Endothelial cell of umbilical vein (primary cell): ENCODE measurements around the gene CCDC61. TPM values are rescaled to one million over a fixed set of nuclear protein-coding genes. Genes with fewer than 3 reads are reported as not detected.

Source experiments
- BruUV-seq: library from RNA; stranded (reverse); fragments of 400-500 nt; replicated peaks from 2 replicates; lab custom pipeline; 2021; lab: Mats Ljungman, UMichigan
- CTCF ChIA-PET: fragments of 300-600, 350-600 bp; sonication (Branson Sonifier 250); formaldehyde crosslinking; loops from one replicate; lab custom pipeline; 2021; ENCODE audit warnings: antibody characterized with exemption, inconsistent platforms; lab: Charles Lee
- POLR2A ChIA-PET: fragments of 300-600, 350-600 bp; sonication (Branson Sonifier 250); formaldehyde crosslinking; loops from one replicate; lab custom pipeline; 2021; ENCODE audit warnings: antibody characterized with exemption, inconsistent platforms; lab: Charles Lee
- DNase-seq: peaks from one replicate; pipeline ENCODE4 v3.0.0-alpha.2; 2011; ENCODE audit warnings: low read depth, low spot score
- FAIRE-seq: peaks from 2 replicates; lab custom pipeline; 2011; peaks lifted over from hg19 to GRCh38; lab: Jason Lieb, UNC
- H2AFZ ChIP-seq: 2 replicates; pipeline ENCODE4 v1.6.0; 2012; ENCODE audit warnings: low read depth, low read length, control low read depth, inconsistent platforms
- H3K27ac ChIP-seq: 2 replicates; pipeline ENCODE4 v1.5.1; 2011; ENCODE audit warnings: low read depth, mild to moderate bottlenecking, control low read depth, low read length, moderate library complexity; ENCODE audit not compliant: insufficient read depth
- H3K27me3 ChIP-seq, 2 experiments: 2 replicates each; pipeline versions ENCODE4 v1.6.0 to v1.6.1; 2011; ENCODE audit warnings: low read length in 2 of 2, mixed read lengths in 1 of 2; ENCODE audit not compliant: control insufficient read depth in 2 of 2, insufficient read depth in 2 of 2
- H3K36me3 ChIP-seq, 2 experiments: 2 replicates in 1 of 2; 3 replicates in 1 of 2; pipeline ENCODE4 v1.5.1; 2011; ENCODE audit warnings: low read length in 2 of 2, mild to moderate bottlenecking in 1 of 2, moderate library complexity in 1 of 2; ENCODE audit not compliant: control insufficient read depth in 2 of 2, insufficient read depth in 2 of 2; ENCODE audit errors: extremely low read depth in 1 of 2
- H3K4me1 ChIP-seq: 3 replicates; pipeline ENCODE4 v1.5.1; 2011; ENCODE audit warnings: mild to moderate bottlenecking, low read length; ENCODE audit not compliant: control insufficient read depth, insufficient read depth; ENCODE audit errors: extremely low read depth
- H3K4me2 ChIP-seq: 2 replicates; pipeline ENCODE4 v1.6.1; 2011; ENCODE audit warnings: low read length, control low read depth, mixed read lengths; ENCODE audit not compliant: insufficient read depth
- H3K4me3 ChIP-seq, 3 experiments: fragments of 200-600 bp in 1 of 3; sonication (generic), shearing (Covaris generic) in 1 of 3; replicated peaks in 1 of 3; 2 replicates each; pipeline ENCODE4 v1.5.1; 2011 to 2016; ENCODE audit warnings: control low read depth in 3 of 3, low read length in 3 of 3, mild to moderate bottlenecking in 2 of 3, inconsistent platforms in 1 of 3, low read depth in 1 of 3, moderate library complexity in 1 of 3; ENCODE audit not compliant: insufficient read depth in 1 of 3
- H3K79me2 ChIP-seq: 2 replicates; pipeline ENCODE4 v1.6.0; 2012; ENCODE audit warnings: low read length, inconsistent platforms; ENCODE audit not compliant: control insufficient read depth, insufficient read depth
- H3K9ac ChIP-seq: replicated peaks from 2 replicates; pipeline ENCODE3; 2011; ENCODE audit warnings: low read length, control low read depth; ENCODE audit not compliant: insufficient read depth; ENCODE audit errors: extremely low read depth
- H3K9me1 ChIP-seq: replicated peaks from 3 replicates; pipeline ENCODE4 v1.6.0; 2011; ENCODE audit warnings: mild to moderate bottlenecking, low read length; ENCODE audit not compliant: control insufficient read depth, insufficient read depth; ENCODE audit errors: extremely low read depth
- H3K9me3 ChIP-seq: replicated peaks from 2 replicates; pipeline ENCODE4 v1.5.1; 2012; ENCODE audit warnings: low read length, inconsistent platforms; ENCODE audit not compliant: control insufficient read depth, insufficient read depth
- H4K20me1 ChIP-seq: replicated peaks from 2 replicates; pipeline ENCODE3; 2011; ENCODE audit warnings: mild to moderate bottlenecking, low read length; ENCODE audit not compliant: control insufficient read depth, insufficient read depth; ENCODE audit errors: extremely low read depth
- CTCF ChIP-seq, 2 donors: IDR thresholded peaks; 1 replicate in 1 of 2; 2 replicates in 1 of 2; pipeline ENCODE4 v1.5.1; 2011; ENCODE audit warnings: low read length in 2 of 2, mild to moderate bottlenecking in 2 of 2, moderate library complexity in 2 of 2, control low read depth in 1 of 2, inconsistent platforms in 1 of 2, low read depth in 1 of 2; ENCODE audit not compliant: insufficient read depth in 1 of 2; ENCODE audit errors: extremely low read depth in 1 of 2
- EZH2 ChIP-seq: IDR thresholded peaks from 2 replicates; pipeline ENCODE4 v1.6.1; 2012; ENCODE audit warnings: borderline replicate concordance, low read depth, mild to moderate bottlenecking, moderate library complexity, low read length, inconsistent platforms; ENCODE audit not compliant: severe bottlenecking
- FOS ChIP-seq: IDR thresholded peaks from 2 replicates; pipeline ENCODE4 v1.6.1; 2011; ENCODE audit warnings: mild to moderate bottlenecking, low read length, moderate library complexity, borderline replicate concordance; ENCODE audit not compliant: insufficient read depth
- GATA2 ChIP-seq: IDR thresholded peaks from 2 replicates; pipeline ENCODE4 v1.7.0; 2011; ENCODE audit warnings: low read depth, mild to moderate bottlenecking, moderate library complexity, mixed read lengths, low read length; ENCODE audit not compliant: insufficient read length, insufficient read depth
- JUN ChIP-seq: IDR thresholded peaks from 2 replicates; pipeline ENCODE4 v1.6.1; 2011; ENCODE audit warnings: borderline replicate concordance, low read depth; ENCODE audit not compliant: insufficient read length, insufficient read depth
- POLR2AphosphoS5 ChIP-seq: IDR thresholded peaks from 2 replicates; pipeline ENCODE4 v1.6.1; 2012; ENCODE audit warnings: low read depth, mild to moderate bottlenecking, control low read depth, low read length, moderate library complexity; ENCODE audit not compliant: insufficient read depth
- dilution Hi-C: fragments of 300-500 bp; cut with MboI; formaldehyde crosslinking; loops from one replicate; pipeline ENCODE4 v1.15.0; 2019; ENCODE audit warnings: low sequenced_read_pairs; ENCODE audit not compliant: extremely low pct_ligation_motif_present
- intact Hi-C: fragments of 100-400 bp; cut with micrococcal nuclease; formaldehyde crosslinking; loops from one replicate; pipeline ENCODE4 v1.10.0; 2022
- polyA plus RNA-seq, 4 experiments: library from polyadenylated mRNA; depleted of rRNA in 3 of 4; stranded (reverse) in 3 of 4; unstranded in 1 of 4; fragments of >200 nt; gene quantifications; 2 replicates each; pipeline versions ENCODE4 v1.2.1 to v1.2.3, GENCODE V29; 2011 to 2012; ENCODE audit warnings: missing spikeins in 1 of 4
- total RNA-seq: library from RNA; stranded (reverse); gene quantifications from 2 replicates; pipeline ENCODE4 v1.2.3, GENCODE V29; 2021

Gene CCDC61
- total and polyA plus RNA-seq, 2 donors (not counting 3 experiments of a cell fraction or from before 2014, with no cell fraction given): 10.3 to 20.1 TPM

GRCh38 chr19:45999653-46000121, 4.4 kb downstream of the CCDC61 start:
- H3K27me3 ChIP-seq: no peaks in the 10 kb centered on the region
- H2AFZ ChIP-seq: no peak overlapping the region
- no peaks in the 10 kb centered on the region for H3K36me3 ChIP-seq
- H3K4me2 ChIP-seq: no peak overlapping the region
- no peak overlapping the region for H3K4me3 ChIP-seq
- DNase-seq (no peak), FAIRE-seq (no peak)
- H3K9me1 ChIP-seq: no peaks in the 10 kb centered on the region
- intact Hi-C loops: loop anchor here (5.0 kb wide), 1 partner anchor 182 kb away; the partner anchor contains the start of gene RSPH6A
- H3K4me1 ChIP-seq: peaks cover 9% of the 10 kb centered on the region
- H3K9ac ChIP-seq: no peak overlapping the region
- TF ChIP-seq JUN: no peak
- TF ChIP-seq FOS: no peak
- TF ChIP-seq EZH2: no peak
- TF ChIP-seq GATA2: no peak
- no peak for TF ChIP-seq CTCF (IDR thresholded peaks at IDR 0.05; ENCODE audit: extremely low read depth in 1 of 2, insufficient read depth in 1 of 2, low read depth in 1 of 2, low read length in 2 of 2)
- TF ChIP-seq POLR2AphosphoS5: no peak
- H4K20me1 ChIP-seq: no peaks in the 10 kb centered on the region
- H3K27ac ChIP-seq: no peak overlapping the region
- no TSS peak for BruUV-seq
- peaks cover 5% of the 10 kb centered on the region for H3K79me2 ChIP-seq
- ChIA-PET POLR2A (no interaction called here), CTCF (no interaction called here)
- H3K9me3 ChIP-seq: no peaks in the 10 kb centered on the region
- dilution Hi-C loops: no loop called here
